ENCODE data around the gene NFATC2. TPM values are rescaled to one million over a fixed set of nuclear protein-coding genes. Genes with fewer than 3 reads are reported as not detected.

The NFATC2 gene
- total and polyA plus RNA-seq, 2 of the 8 experiments (the other 6 are each of a cell fraction or from before 2014, with no cell fraction given): 0.27 to 0.91 TPM

DNA sequence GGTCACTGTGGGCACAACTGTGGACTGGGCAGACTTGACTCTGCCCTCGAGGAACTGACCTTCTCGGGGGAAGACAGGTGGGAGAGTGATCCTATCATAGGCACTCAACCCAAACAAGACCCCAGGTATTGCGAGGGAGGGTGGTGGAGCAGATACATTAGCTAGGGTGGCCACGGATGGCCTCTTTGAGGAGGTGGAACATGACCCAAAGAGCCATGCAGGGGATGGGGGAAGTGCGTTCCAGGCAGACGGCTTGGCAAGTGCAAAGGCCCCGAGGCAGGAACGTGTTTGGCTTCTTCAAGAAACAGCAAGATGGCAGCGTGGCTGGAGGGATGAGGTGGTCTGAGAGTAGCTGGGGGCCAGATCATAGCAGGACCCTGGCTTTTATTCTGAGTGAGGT is 167.6 kb downstream of the NFATC2 start:
- H2BK20ac ChIP-seq (ENCODE audit: low read length): no peak overlapping the region
- H3K14ac ChIP-seq (ENCODE audit: insufficient read length): no peak overlapping the region
- no peak overlapping the region for H3K27ac ChIP-seq (ENCODE audit: low read depth, low read length)
- H3K9me3 ChIP-seq (ENCODE audit: insufficient read depth in 2 of 2, low read depth in 1 of 2, low read length in 1 of 2): no peaks in the 10 kb centered on the region
- no peaks in the 10 kb centered on the region for H3K36me3 ChIP-seq (ENCODE audit: control insufficient read depth in 2 of 4, insufficient read depth in 4 of 4, low read length in 3 of 4)
- no peak overlapping the region for H2AK5ac ChIP-seq (ENCODE audit: low read depth, low read length)
- no peaks in the 10 kb centered on the region for H3K79me1 ChIP-seq (ENCODE audit: low read depth, low read length)
- H3K27me3 ChIP-seq (replicated peaks in 1 of 4; ENCODE audit: control insufficient read depth in 3 of 4, extremely low read depth in 1 of 4, insufficient read depth in 3 of 4, low read length in 3 of 4): no peaks in the 10 kb centered on the region
- H3K9ac ChIP-seq (replicated peaks in 1 of 4; ENCODE audit: extremely low read depth in 1 of 4, low read depth in 3 of 4, low read length in 3 of 4): no peak overlapping the region
- no peak overlapping the region for H4K91ac ChIP-seq (replicated peaks; ENCODE audit: insufficient read length, low read length)
- DNase-seq (ENCODE audit: low read depth in 1 of 2, low spot score in 2 of 2) (no peak), FAIRE-seq (no peak)
- H2BK5ac ChIP-seq (ENCODE audit: low read depth, low read length): no peak overlapping the region
- 91% methylated on average over 9 of the region's 9 CpGs; no CpG with 5 or more reads in 1 of the 2 experiments for WGBS, 2 experiments (ENCODE audit: extremely low coverage in 1 of 2, insufficient coverage in 1 of 2, insufficient read length in 1 of 2, insufficient replicate concordance in 2 of 2, low coverage in 1 of 2, low lambda C conversion rate in 2 of 2, missing lambda C conversion rate in 1 of 2)
- H2BK12ac ChIP-seq (ENCODE audit: low read depth, low read length): no peak overlapping the region
- H4K5ac ChIP-seq (ENCODE audit: insufficient read length, low read depth, low read length): no peak overlapping the region
- H4K8ac ChIP-seq (ENCODE audit: extremely low read depth, insufficient read depth, low read length): no peak overlapping the region
- H3K4me2 ChIP-seq (ENCODE audit: insufficient read depth in 1 of 2, low read depth in 2 of 2, low read length in 2 of 2): no peak overlapping the region
- CTCF ChIA-PET (ENCODE audit: partially characterized antibody): interaction anchor here (1.0 to 1.8 kb wide), 6 partner anchors 10 to 393 kb away, joined by 3 to 9 read pairs (median 4); no protein-coding TSS in a partner anchor
- no peak overlapping the region for H3K18ac ChIP-seq (ENCODE audit: extremely low read depth, low read length)
- H3K23me2 ChIP-seq (ENCODE audit: low read depth, low read length): no peaks in the 10 kb centered on the region
- no peak overlapping the region for H2BK15ac ChIP-seq (ENCODE audit: low read length)
- no peak overlapping the region for H3K56ac ChIP-seq (replicated peaks; ENCODE audit: insufficient read length, low read depth, low read length)
- no peak overlapping the region for H3K4ac ChIP-seq (replicated peaks; ENCODE audit: insufficient read length, low read depth, low read length)
- TF ChIP-seq TCF12 (IDR thresholded peaks at IDR 0.05; ENCODE audit: low read depth, low read length): no peak
- no peak for TF ChIP-seq CHD2 (IDR thresholded peaks at IDR 0.05; ENCODE audit: low read length)
- TF ChIP-seq RBBP5 (IDR thresholded peaks at IDR 0.05; ENCODE audit: borderline replicate concordance, low read depth, low read length): no peak
- no peak for TF ChIP-seq RAD21 (IDR thresholded peaks at IDR 0.05 in 1 of 2, conservative IDR thresholded peaks at IDR 0.05 in 1 of 2; ENCODE audit: low read depth in 2 of 2, low read length in 2 of 2)
- TF ChIP-seq KDM1A (IDR thresholded peaks at IDR 0.05; ENCODE audit: borderline replicate concordance, low read length): peak; percentile 33; the same call in 1 of the 2 replicates
- TF ChIP-seq SIRT6 (IDR thresholded peaks at IDR 0.05; ENCODE audit: low read length): no peak
- no peak for TF ChIP-seq TAF1 (IDR thresholded peaks at IDR 0.05; ENCODE audit: low read depth, low read length)
- no peak overlapping the region for H3K23ac ChIP-seq (ENCODE audit: insufficient read length)
- no peak overlapping the region for H2BK120ac ChIP-seq (replicated peaks; ENCODE audit: low read depth, low read length)
- peaks cover 2 to 4% (median 2%) of the 10 kb centered on the region in 4 experiments; a peak in 3 of 7 replicates for H3K4me1 ChIP-seq (replicated peaks in 1 of 4; ENCODE audit: control insufficient read depth in 3 of 4, insufficient read depth in 4 of 4, low read length in 3 of 4)
- no peaks in the 10 kb centered on the region for H4K20me1 ChIP-seq (replicated peaks in 1 of 2; ENCODE audit: control insufficient read depth in 1 of 2, insufficient read depth in 2 of 2, low read length in 2 of 2)
- H3K79me2 ChIP-seq (ENCODE audit: control insufficient read depth in 1 of 2, insufficient read depth in 2 of 2, low read length in 2 of 2): no peaks in the 10 kb centered on the region
- no peak overlapping the region for H3K4me3 ChIP-seq (ENCODE audit: extremely low read depth in 1 of 4, insufficient read depth in 2 of 4, low read depth in 3 of 4, low read length in 4 of 4)
- H2AFZ ChIP-seq (ENCODE audit: low read length): no peak overlapping the region
- POLR2A ChIA-PET (ENCODE audit: partially characterized antibody): no interaction called here
